GM19468 (cell line): ENCODE data around the gene LRRC74A.

Source experiments
- ATAC-seq: cut with Tn5 transposase; IDR thresholded peaks from one replicate; pipeline ENCODE4 v1.9.1; 2021; ENCODE audit warnings: mild to moderate bottlenecking, moderate library complexity, moderate number of reproducible peaks; ENCODE audit not compliant: unreplicated experiment; ENCODE audit errors: extremely low read depth

The LRRC74A gene

DNA sequence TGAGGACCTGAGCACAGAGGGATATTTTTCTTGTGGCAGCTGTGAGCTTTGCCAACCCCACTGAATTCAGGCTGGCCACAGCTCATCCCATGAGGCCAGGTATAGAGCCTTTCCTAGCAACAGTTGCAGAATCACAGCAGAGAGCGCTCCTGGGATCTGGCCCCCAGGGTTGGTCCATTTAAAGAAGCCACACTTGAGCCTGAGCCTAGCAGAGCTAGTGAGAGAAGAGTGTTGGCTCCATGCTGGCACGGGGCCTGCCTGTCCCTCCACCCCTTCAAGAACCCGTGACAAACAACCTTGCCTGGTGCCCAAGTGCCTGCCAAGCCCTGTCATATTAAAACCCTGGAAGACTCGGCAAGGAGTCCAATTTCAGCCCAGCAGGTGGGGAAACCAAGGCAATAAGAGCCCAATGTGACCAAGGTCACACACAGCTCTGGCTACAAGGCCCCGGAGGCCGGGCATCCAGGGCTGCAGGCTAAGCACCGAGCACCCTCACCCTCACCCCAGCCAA lies 91.6 kb downstream of the LRRC74A start:
- no peak for ATAC-seq

DNA sequence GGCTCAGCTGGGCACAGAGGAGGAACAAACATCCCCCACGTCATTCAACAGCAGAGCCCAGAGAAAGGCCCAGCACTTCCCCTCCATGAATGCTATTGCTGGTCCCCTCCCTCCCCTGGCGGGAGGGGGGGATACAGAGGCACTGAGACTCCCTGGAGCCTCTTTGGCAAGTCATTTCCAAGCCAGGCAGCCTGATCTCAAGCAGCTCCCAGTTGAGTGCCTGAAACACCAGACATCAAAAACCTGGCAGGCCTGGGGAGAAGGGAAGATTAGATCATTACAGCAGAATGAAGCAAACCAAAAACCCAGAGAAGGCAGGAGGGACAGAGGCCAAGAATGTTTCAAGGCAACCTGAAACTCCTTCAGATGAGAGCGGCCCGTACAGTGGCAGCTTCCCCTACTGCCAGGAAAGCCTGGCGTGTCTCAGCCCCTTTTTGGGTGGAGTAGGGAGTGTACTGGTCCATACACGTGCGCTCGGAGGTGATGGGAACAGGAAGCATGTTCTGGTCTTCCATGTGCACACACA lies 92.1 kb downstream of the LRRC74A start:
- ATAC-seq, result no peak

DNA sequence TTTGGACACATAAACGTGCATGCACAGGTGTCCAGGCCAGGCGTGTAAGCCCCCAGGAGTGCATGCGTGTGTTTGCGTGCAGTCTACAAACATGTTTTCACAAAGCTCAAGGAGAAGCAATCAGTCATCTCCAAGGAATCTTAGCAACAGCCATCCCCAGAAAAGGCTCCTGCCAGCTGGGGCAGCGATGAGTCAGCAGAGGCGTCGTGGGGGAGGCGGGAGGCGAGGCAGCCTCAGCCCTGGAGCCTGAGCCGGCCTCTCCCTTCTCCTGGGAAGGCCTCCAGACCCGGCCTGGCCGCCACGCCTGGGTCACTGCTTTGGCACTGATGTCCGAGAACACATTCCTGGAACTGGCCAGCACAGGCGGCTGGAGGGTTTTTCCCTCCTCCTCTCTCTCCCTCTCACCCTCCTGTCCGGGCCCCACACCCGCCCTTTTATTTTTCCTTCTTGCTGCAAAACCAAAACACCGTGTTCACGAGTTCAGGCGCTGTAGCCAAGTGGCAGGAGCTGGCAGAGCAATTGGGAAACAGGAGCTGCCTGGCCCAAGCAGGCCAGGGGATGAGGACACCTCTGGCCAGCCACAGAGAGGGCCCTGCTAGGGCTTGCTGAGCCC lies 92.7 kb downstream of the LRRC74A start:
- no peak for ATAC-seq
